ENCODE results near the gene NOXA1. TPM values are rescaled to one million over a fixed set of nuclear protein-coding genes. Genes with fewer than 3 reads are reported as not detected.

NOXA1 gene
- total RNA-seq, 1 donor: 0.36 TPM

DNA sequence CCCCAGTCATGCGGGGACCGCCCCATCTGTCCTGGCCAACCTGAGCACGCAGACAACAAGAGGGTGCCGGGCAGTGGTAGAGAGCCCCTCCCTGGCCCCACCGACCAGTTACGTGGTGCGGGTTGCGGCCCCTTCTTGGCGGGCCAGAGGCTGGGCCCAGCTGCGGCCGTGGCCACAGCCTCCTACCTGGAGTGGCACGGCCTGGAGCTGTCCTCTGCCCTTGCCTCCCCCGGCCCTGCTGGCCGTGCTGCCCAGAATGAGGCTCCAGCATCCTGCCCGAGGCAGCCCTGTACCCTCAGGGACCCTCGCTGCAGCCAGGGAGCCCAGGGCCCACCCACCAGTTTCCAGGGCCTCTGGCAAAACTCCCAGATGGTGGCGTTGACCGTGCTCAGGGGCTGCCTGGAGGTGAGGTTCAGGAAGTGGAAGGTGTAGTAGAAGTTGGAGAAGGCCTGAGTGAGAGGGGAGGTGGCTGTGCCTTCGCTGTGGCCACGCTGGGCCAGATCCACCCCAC, 12.2 kb downstream of the NOXA1 start:
- TF ChIP-seq, protein P1, sequence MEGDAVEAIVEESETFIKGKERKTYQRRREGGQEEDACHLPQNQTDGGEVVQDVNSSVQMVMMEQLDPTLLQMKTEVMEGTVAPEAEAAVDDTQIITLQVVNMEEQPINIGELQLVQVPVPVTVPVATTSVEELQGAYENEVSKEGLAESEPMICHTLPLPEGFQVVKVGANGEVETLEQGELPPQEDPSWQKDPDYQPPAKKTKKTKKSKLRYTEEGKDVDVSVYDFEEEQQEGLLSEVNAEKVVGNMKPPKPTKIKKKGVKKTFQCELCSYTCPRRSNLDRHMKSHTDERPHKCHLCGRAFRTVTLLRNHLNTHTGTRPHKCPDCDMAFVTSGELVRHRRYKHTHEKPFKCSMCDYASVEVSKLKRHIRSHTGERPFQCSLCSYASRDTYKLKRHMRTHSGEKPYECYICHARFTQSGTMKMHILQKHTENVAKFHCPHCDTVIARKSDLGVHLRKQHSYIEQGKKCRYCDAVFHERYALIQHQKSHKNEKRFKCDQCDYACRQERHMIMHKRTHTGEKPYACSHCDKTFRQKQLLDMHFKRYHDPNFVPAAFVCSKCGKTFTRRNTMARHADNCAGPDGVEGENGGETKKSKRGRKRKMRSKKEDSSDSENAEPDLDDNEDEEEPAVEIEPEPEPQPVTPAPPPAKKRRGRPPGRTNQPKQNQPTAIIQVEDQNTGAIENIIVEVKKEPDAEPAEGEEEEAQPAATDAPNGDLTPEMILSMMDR (IDR thresholded peaks at IDR 0.05; ENCODE audit: insufficient read depth, low read length): no peak
- DNase-seq (ENCODE audit: low read depth): no peak
- H3K4me3 ChIP-seq (ENCODE audit: low read depth, low read length): no peak overlapping the region

DNA sequence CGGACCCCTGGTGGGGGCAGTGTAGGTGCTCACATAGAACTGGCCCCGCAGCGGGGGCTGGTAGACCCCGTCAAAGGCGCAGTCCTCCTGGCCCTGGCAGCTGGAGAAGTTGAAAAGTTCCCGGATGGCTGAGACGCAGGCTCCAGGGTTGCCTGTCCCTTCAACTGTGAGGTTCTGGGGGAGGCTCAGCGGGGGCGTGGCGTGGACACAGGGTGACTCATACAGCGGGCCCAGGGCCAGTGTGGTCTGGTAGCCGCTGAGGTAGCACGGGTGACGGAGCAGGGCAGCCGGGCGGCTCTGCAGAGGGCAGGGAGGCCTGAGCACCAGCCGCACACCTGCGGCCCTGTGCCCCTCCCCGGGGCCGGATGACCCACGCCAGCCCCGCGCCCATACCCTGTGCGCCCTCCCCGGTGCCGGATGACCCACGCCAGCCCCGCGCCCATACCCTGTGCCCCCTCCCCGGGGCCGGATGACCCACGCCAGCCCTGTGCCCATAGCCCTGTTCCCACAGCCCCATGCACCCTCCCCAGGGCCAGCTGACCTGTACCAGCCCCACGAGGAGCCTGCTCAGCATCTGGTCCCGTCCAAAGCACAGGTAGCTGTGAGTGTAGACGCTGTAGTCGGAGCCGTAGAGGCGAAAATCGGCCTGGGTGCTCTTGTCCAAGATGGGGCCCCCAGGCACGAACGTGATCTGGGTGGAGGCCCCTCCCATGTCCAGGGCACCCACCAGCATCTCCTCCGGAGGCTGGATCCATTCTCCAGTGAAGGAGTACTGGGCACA, 13.0 kb downstream of the NOXA1 start:
- TF ChIP-seq, protein P1 (IDR thresholded peaks at IDR 0.05; ENCODE audit: insufficient read depth, low read length): no peak
- DNase-seq (ENCODE audit: low read depth): peak; percentile 73
- no peak overlapping the region for H3K4me3 ChIP-seq (ENCODE audit: low read depth, low read length)

DNA sequence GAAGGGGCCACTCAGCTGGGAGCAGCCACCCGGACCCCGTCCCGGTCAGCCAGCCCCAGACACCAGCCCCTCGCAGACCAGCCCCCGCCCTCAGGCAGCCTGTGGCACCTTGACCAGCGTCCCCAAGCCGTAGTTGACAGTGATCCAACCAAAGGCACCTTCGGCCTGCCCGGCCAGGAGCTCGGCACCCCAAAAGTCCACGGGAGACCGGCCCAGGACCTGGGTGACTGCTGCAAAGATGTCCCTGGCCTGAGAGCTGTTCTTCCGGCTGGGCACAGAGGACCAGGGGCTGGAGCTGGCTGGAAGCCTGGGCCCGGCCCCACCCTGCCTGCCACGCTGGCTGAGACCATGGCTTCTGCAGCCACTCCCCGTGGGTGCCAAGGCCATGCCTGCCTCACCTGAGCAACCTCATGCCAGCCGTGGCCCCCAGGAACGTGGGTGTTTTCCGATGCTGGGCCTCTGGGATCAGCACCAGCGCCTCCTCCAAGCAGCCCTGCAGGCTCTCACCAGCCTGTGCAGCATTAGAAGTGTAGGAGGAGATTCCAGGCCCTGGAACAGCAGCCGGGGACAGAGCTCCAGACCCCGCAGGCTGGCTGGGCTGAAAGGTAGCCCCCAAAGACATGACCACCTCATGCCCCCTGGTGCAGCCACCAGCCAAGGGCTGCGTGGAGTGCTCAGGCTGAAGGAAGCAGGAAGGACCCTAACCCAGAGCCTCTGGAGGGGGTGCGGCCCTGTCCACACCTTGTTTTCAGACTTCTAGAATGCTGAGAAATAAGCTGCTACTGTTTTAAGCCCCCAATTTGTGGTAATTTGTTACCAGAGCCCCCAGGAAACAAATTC, 13.8 kb downstream of the NOXA1 start:
- H3K4me3 ChIP-seq (ENCODE audit: low read depth, low read length): no peak overlapping the region
- TF ChIP-seq, protein P1 (IDR thresholded peaks at IDR 0.05; ENCODE audit: insufficient read depth, low read length): no peak
- DNase-seq (ENCODE audit: low read depth): no peak

DNA sequence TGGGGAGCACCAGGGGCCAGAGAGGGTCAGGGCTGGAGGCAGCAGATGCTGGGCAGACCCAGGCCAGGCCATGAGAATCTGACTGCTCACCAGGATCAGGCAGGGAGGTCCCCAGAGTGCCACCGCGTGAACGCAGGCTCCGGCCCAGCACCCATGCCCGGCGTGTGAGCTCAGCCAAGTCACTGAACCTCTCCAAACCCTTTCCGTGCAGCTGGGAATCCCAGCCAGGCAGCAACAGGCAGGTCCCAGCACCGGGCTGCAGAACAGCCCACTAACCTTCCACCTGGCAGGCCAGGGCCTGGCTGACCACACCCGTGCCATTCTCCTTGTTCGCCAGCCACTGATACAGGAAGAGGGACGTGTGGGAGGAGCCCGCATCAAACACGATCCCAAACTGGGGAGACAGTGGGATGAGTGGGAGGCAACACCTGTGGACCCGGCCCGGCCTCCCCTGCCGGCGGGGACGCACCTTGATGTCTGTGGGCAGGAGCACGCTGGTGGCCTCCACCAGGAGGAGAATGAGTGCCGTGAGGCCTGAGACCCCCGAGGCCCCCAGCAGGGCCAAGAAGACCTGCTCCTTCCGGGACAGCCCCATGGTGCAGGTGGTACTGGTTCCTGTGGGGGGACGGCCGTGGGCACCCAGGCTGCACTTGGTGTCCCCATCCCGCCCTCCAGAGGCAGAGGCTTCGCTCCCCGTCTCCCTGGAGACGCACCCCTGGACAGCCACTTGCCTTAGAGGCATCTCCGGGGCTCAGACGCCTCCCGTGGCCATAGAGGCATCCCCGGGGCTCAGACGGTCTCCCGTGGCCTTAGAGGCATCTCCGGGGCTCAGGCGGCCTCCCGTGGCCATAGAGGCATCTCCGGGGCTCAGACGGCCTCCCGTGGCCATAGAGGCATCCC, 14.7 kb downstream of the NOXA1 start:
- no peak overlapping the region for H3K4me3 ChIP-seq (ENCODE audit: low read depth, low read length)
- TF ChIP-seq, protein P1 (IDR thresholded peaks at IDR 0.05; ENCODE audit: insufficient read depth, low read length): no peak
- DNase-seq (ENCODE audit: low read depth): no peak

DNA sequence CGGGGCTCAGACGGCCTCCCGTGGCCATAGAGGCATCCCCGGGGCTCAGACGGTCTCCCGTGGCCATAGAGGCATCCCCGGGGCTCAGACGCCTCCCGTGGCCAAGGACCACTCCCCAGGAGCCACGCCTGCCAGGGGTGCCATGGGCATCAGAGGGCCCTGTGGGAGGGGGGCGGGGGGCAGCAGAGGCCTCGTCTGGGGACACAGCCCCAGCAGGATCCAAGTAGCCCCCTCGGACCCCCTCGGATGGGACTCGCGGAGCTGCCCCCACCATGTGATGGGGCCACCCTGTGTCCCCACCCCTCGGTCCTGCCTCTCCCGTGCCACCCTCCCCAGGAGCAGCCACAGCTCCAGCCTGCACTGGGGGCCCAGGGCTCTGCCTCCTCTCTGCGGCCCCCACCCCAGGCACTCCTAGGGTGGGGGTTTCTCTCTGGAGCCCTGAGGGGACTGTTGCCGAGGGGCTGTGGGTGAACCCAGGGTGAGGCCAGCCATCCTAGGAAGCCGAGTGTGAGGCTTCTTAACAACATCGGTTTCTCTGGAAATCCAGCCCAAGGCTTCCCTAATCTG, 15.5 kb downstream of the NOXA1 start:
- no peak for DNase-seq (ENCODE audit: low read depth)
- H3K4me3 ChIP-seq (ENCODE audit: low read depth, low read length): no peak overlapping the region
- TF ChIP-seq, protein P1 (IDR thresholded peaks at IDR 0.05; ENCODE audit: insufficient read depth, low read length): no peak
